Measurements from ENCODE around the gene RDH5.
"Not testable (repeated sequence)": the region's sequence is repeated elsewhere in the genome, so short reads cannot be mapped to it uniquely, and the experiment has no call there.

Gene RDH5

DNA sequence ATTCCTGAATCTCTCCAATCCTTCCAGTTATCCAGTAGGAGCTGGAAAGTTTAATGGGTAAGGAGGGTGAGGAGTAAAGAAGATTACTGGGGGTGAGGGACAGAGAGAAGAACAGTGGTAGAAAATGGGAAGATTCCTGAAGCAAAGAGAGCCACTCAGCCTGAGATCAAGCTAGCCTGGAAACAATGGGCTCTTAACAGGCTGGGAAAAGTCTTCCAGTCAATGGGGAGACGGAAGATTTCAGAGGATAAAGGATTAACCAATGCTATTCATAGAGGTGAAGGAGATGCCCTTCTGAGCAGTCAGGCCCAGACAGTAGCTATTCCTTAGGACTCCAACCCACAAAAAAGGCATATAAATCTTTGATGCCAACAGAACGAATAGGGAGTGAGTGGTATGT, 37.5 kb downstream of the RDH5 start:
- TF ChIP-seq FOXK2 (IDR thresholded peaks at IDR 0.05) (no peak), CTBP1 (IDR thresholded peaks at IDR 0.05; ENCODE audit: borderline replicate concordance) (no peak), NFRKB (IDR thresholded peaks at IDR 0.05) (no peak), ARNT (IDR thresholded peaks at IDR 0.05) (no peak), TARDBP (IDR thresholded peaks at IDR 0.05) (no peak), L3MBTL2 (conservative IDR thresholded peaks at IDR 0.05) (no peak), HDGF (IDR thresholded peaks at IDR 0.05; ENCODE audit: borderline replicate concordance) (no peak)
- CTCF ChIA-PET = interaction anchor here (0.5 to 1.0 kb wide), 2 partner anchors 11 to 1541 kb away, joined by 3 read pairs; no protein-coding TSS in a partner anchor
- no peak for DNase-seq (ENCODE audit: extremely low spot score)
- POLR2A ChIA-PET = interaction anchor here (1.2 kb wide), 1 partner anchor 11 kb away, joined by 3 read pairs; no protein-coding TSS in a partner anchor

GRCh38 chr12:55758575-55758974, 38.4 kb downstream of the RDH5 start:
- POLR2A ChIA-PET; CTCF ChIA-PET; DNase-seq (ENCODE audit: extremely low spot score): not testable (repeated sequence)

- POLR2A ChIA-PET = no interaction called here
- no peak for DNase-seq (ENCODE audit: extremely low spot score)
- CTCF ChIA-PET = no interaction called here
- TF ChIP-seq TARDBP (IDR thresholded peaks at IDR 0.05) (no peak), FOXM1 (IDR thresholded peaks at IDR 0.05; ENCODE audit: borderline replicate concordance) (no peak), SUZ12 (IDR thresholded peaks at IDR 0.05) (no peak), CTBP1 (IDR thresholded peaks at IDR 0.05; ENCODE audit: borderline replicate concordance) (no peak), ARNT (IDR thresholded peaks at IDR 0.05) (no peak), SP1 (IDR thresholded peaks at IDR 0.05) (no peak), LEF1 (IDR thresholded peaks at IDR 0.05; ENCODE audit: borderline replicate concordance) (no peak)
- TF ChIP-seq, protein P1, sequence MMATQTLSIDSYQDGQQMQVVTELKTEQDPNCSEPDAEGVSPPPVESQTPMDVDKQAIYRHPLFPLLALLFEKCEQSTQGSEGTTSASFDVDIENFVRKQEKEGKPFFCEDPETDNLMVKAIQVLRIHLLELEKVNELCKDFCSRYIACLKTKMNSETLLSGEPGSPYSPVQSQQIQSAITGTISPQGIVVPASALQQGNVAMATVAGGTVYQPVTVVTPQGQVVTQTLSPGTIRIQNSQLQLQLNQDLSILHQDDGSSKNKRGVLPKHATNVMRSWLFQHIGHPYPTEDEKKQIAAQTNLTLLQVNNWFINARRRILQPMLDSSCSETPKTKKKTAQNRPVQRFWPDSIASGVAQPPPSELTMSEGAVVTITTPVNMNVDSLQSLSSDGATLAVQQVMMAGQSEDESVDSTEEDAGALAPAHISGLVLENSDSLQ (IDR thresholded peaks at IDR 0.05) = no peak
These were observed 40.5 kb downstream of the RDH5 start for GRCh38 chr12:55760663-55761062.

- DNase-seq (ENCODE audit: extremely low spot score) = no peak
- ChIA-PET POLR2A (no interaction called here), CTCF (no interaction called here)
- TF ChIP-seq FOXA1 (IDR thresholded peaks at IDR 0.05) (no peak), SUZ12 (IDR thresholded peaks at IDR 0.05) (no peak)
These were observed 42.5 kb downstream of the RDH5 start for GRCh38 chr12:55762646-55763045.

- ChIA-PET POLR2A (no interaction called here), CTCF (no interaction called here)
- no peak for TF ChIP-seq FOXA1 (IDR thresholded peaks at IDR 0.05)
- no peak for TF ChIP-seq TARDBP (IDR thresholded peaks at IDR 0.05)
- TF ChIP-seq SP1 (IDR thresholded peaks at IDR 0.05) = no peak
- TF ChIP-seq FOXK2 (IDR thresholded peaks at IDR 0.05) = no peak
- no peak for TF ChIP-seq ZNF384 (IDR thresholded peaks at IDR 0.05)
- no peak for TF ChIP-seq SUZ12 (IDR thresholded peaks at IDR 0.05)
- TF ChIP-seq HDGF (IDR thresholded peaks at IDR 0.05; ENCODE audit: borderline replicate concordance) = no peak
- TF ChIP-seq NFRKB (IDR thresholded peaks at IDR 0.05) = no peak
- no peak for TF ChIP-seq LEF1 (IDR thresholded peaks at IDR 0.05; ENCODE audit: borderline replicate concordance)
- TF ChIP-seq L3MBTL2 (conservative IDR thresholded peaks at IDR 0.05) = no peak
- no peak for TF ChIP-seq ELF4 (IDR thresholded peaks at IDR 0.05)
- DNase-seq (ENCODE audit: extremely low spot score) = no peak
These were observed 45.6 kb downstream of the RDH5 start for GRCh38 chr12:55765736-55766290.

DNA sequence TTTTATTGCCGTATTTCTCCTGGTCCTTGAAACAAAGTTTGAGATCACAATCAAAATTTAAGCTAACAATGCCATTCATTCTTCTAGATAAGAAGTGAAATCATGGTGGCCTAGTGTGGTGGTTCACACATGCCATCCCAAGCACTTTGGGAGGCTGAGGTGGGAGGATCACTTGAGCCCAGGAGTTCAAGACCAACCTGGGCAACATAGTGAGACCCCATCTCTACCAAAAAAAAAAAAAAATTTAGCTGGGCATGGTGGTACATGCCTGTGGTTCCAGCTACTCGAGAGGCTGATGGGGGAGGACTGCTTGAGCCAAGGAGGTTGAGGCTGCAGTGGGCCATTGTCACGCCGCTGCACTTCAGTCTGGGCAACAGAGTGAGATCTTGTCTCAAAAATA, 47.0 kb downstream of the RDH5 start:
- TF ChIP-seq, protein P1 (IDR thresholded peaks at IDR 0.05) = no peak
- TF ChIP-seq FOXK2 (IDR thresholded peaks at IDR 0.05) (no peak), NFRKB (IDR thresholded peaks at IDR 0.05) (no peak), ARNT (IDR thresholded peaks at IDR 0.05) (no peak), ZNF384 (IDR thresholded peaks at IDR 0.05) (no peak), FOXM1 (IDR thresholded peaks at IDR 0.05; ENCODE audit: borderline replicate concordance) (no peak), CTBP1 (IDR thresholded peaks at IDR 0.05; ENCODE audit: borderline replicate concordance) (no peak), TARDBP (IDR thresholded peaks at IDR 0.05) (no peak), LEF1 (IDR thresholded peaks at IDR 0.05; ENCODE audit: borderline replicate concordance) (no peak), HDGF (IDR thresholded peaks at IDR 0.05; ENCODE audit: borderline replicate concordance) (no peak), ELF4 (IDR thresholded peaks at IDR 0.05) (no peak), SP1 (IDR thresholded peaks at IDR 0.05) (no peak), L3MBTL2 (conservative IDR thresholded peaks at IDR 0.05) (no peak), BHLHE40 (IDR thresholded peaks at IDR 0.05; ENCODE audit: borderline replicate concordance) (no peak), FOXA1 (IDR thresholded peaks at IDR 0.05) (no peak), SUZ12 (IDR thresholded peaks at IDR 0.05) (no peak)
- ChIA-PET POLR2A (no interaction called here), CTCF (no interaction called here)
- DNase-seq (ENCODE audit: extremely low spot score) = no peak

DNA sequence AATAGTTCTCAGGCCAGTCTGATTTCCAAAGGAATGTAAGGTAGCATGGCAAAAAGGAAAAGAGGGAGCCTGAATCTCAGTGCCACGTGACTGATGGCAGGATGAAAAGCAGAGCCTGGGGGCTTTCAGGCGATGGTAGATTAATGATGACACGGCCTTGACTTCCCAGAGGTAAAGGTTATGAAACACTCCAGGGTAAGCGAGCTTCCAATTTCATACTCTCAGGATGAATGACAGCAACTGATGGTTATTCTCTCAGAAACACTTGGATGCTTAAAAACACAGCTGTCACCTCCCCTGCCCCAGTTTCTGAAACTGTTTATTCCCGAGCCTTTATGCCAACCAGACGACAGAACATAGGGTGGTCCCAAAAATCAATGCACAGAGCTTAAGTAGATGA, 51.5 kb downstream of the RDH5 start:
- POLR2A ChIA-PET = interaction anchor here (1.3 to 1.4 kb wide), 2 partner anchors 28 to 46 kb away, joined by 4 to 6 read pairs; partner anchors contain the start of genes ORMDL2 and SARNP
- CTCF ChIA-PET = no interaction called here
- TF ChIP-seq NFRKB (IDR thresholded peaks at IDR 0.05) = no peak
- TF ChIP-seq, protein P1 (IDR thresholded peaks at IDR 0.05) = no peak
- no peak for TF ChIP-seq CTBP1 (IDR thresholded peaks at IDR 0.05; ENCODE audit: borderline replicate concordance)
- no peak for TF ChIP-seq HDGF (IDR thresholded peaks at IDR 0.05; ENCODE audit: borderline replicate concordance)
- no peak for TF ChIP-seq FOXK2 (IDR thresholded peaks at IDR 0.05)
- TF ChIP-seq TARDBP (IDR thresholded peaks at IDR 0.05) = no peak
- TF ChIP-seq LEF1 (IDR thresholded peaks at IDR 0.05; ENCODE audit: borderline replicate concordance) = no peak
- no peak for TF ChIP-seq BHLHE40 (IDR thresholded peaks at IDR 0.05; ENCODE audit: borderline replicate concordance)
- no peak for TF ChIP-seq ELF4 (IDR thresholded peaks at IDR 0.05)
- TF ChIP-seq ARNT (IDR thresholded peaks at IDR 0.05) = no peak
- no peak for DNase-seq (ENCODE audit: extremely low spot score)

All from HEK293T (cell line).